Upper lobe of right lung (tissue), 1 donor: Measurements from ENCODE around the gene TSPAN7. TPM values are rescaled to one million over a fixed set of nuclear protein-coding genes. Genes with fewer than 3 reads are reported as not detected.

Source experiments
- ATAC-seq: fragments of 200-7000 bp; cut with Tn5 transposase; one replicate; pipeline ENCODE4 v1.9.1; 2020; ENCODE audit warnings: mild to moderate bottlenecking, moderate library complexity
- DNase-seq: peaks from one replicate; pipeline ENCODE4 v3.0.0-alpha.2; 2020
- H3K27ac ChIP-seq: fragments of 200-600 bp; one replicate; pipeline ENCODE4 v1.8.0; 2022
- H3K27me3 ChIP-seq: fragments of 200-600 bp; one replicate; pipeline ENCODE4 v1.8.0; 2022; ENCODE audit warnings: mild to moderate bottlenecking
- H3K36me3 ChIP-seq: fragments of 200-600 bp; one replicate; pipeline ENCODE4 v1.8.0; 2022
- H3K4me1 ChIP-seq: fragments of 200-600 bp; one replicate; pipeline ENCODE4 v1.8.0; 2022
- H3K4me3 ChIP-seq: fragments of 200-600 bp; one replicate; pipeline ENCODE4 v1.8.0; 2022; ENCODE audit warnings: mild to moderate bottlenecking
- H3K9me3 ChIP-seq: fragments of 200-600 bp; one replicate; pipeline ENCODE4 v1.8.0; 2022
- CTCF ChIP-seq: fragments of 200-600 bp; IDR thresholded peaks from one replicate; pipeline ENCODE4 v1.8.0; 2022; ENCODE audit warnings: antibody characterized with exemption
- intact Hi-C: fragments of 100-400 bp; cut with DNase I; formaldehyde crosslinking; loops from one replicate; pipeline ENCODE4 v1.11.0; 2022
- total RNA-seq: library from RNA; stranded (reverse); fragmentation: NEBNext Ultra II Directional; extraction: Animal tissue kit (Norgen Biotek cat#: 25700); gene quantifications from one replicate; pipeline ENCODE4 v1.2.1, GENCODE V29; 2021
- donor health status: DM: no; HTN: yes; CAD: no; lungs with severe emphysema.

Gene TSPAN7
- total RNA-seq, 1 donor from 2014 or later: 74.8 TPM

DNA sequence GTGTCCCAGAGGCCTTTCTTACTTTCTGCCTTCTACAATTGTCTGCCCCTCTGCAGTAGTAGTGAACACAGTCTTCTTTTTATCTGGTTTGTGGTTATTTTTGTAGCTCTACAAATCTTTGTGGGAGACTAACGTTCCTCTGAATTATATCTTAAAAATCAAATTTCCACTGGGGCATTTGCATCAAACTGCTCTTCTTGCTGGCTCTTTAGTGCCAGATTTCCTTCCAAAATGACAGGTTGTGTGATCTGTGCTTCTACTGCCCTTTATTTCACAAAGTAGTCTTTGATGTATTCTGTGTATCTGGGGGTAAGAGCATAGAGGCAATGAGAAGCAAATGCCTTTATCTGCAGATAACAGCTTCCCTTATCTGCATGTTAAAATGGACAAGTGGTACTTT, 34.5 kb downstream of the TSPAN7 start:
- H3K9me3 ChIP-seq: no peaks in the 10 kb centered on the region
- H3K4me3 ChIP-seq: no peak overlapping the region
- H3K36me3 ChIP-seq: no peaks in the 10 kb centered on the region
- no peaks in the 10 kb centered on the region for H3K4me1 ChIP-seq
- intact Hi-C loops: no loop called here
- TF ChIP-seq CTCF: no peak
- H3K27me3 ChIP-seq: no peaks in the 10 kb centered on the region
- DNase-seq: no peak
- ATAC-seq: no peak
- no peak overlapping the region for H3K27ac ChIP-seq

GRCh38 chrX:38596939-38597338, 35.6 kb downstream of the TSPAN7 start:
- ATAC-seq: no peak
- Histone ChIP-seq H3K36me3 (no peaks in the 10 kb centered on the region), H3K4me3 (no peak overlapping the region), H3K9me3 (no peaks in the 10 kb centered on the region), H3K4me1 (no peaks in the 10 kb centered on the region), H3K27ac (no peak overlapping the region), H3K27me3 (no peaks in the 10 kb centered on the region)
- no peak for DNase-seq
- intact Hi-C loops: no loop called here
- TF ChIP-seq CTCF: no peak

DNA sequence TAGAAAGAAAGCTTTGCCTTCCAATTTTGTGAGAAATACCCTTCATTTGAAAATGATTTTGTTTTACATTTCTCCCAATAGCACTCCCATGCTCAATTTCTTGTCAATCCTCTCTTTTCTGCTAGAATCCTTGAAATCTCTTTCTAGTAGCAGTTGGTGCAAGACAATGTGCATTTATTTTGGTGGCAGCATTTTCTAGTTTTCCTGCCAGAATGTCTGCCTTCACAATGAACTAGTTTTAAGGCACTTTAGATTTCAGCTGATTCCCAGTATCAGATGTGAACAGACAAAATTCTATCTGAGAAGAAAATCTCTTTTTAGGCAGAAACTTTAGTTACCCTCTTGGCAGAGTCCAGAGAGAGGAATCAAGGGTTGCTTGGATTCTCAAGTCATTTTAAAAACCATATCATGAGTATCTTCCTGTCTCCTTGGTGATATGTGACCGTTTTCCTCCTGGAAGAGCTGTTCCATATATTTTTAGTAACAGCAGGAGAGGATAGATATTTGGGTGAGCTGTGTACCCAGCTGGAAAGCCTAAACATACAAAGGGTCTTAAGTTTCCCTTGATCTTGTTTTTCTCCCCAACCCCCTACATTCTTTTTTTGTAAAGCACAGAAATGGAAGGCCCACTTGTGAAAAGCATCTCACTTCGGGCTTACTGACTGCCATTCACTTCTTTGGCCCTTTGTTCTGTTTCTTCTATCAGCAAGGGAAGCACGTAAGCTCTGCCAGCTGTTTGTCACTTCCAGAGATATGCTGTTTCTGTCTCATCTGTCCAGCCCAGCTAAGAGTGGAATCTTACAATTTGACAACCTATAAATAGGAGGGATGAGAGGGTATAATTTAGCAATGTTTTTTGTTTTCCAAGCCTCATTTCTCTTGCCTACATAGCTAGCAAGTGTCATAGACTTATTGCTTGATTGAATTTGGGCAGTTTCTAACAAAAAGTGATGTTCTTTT, 38.7 kb downstream of the TSPAN7 start:
- DNase-seq (no peak), ATAC-seq (no peak)
- intact Hi-C loops: no loop called here
- Histone ChIP-seq H3K36me3 (no peaks in the 10 kb centered on the region), H3K4me3 (no peak overlapping the region), H3K27me3 (no peaks in the 10 kb centered on the region), H3K27ac (no peak overlapping the region), H3K9me3 (no peaks in the 10 kb centered on the region), H3K4me1 (no peaks in the 10 kb centered on the region)
- TF ChIP-seq CTCF: no peak

DNA sequence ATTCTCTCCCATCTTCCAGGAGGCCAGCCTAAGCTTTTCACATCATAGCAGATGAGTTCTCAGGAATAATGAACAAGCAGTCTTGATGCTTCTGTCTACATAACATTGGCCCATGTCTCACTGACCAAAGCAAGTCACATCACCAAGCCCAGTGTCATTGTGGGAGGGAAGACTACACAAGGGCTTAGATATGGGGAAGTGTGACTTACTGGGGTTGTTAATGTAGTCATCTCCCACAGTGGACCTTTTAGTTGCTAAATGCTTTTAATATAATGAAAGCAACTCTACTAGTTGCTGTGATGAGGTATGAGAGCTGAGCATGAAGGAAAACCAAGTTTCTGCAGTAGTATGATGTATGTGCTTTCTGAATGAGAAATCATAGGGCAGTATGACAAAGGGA, 40.5 kb downstream of the TSPAN7 start:
- intact Hi-C loops: no loop called here
- H3K4me3 ChIP-seq: no peak overlapping the region
- no peaks in the 10 kb centered on the region for H3K4me1 ChIP-seq
- ATAC-seq: no peak
- no peak for DNase-seq
- no peaks in the 10 kb centered on the region for H3K27me3 ChIP-seq
- no peak overlapping the region for H3K27ac ChIP-seq
- TF ChIP-seq CTCF: no peak
- H3K36me3 ChIP-seq: no peaks in the 10 kb centered on the region
- no peaks in the 10 kb centered on the region for H3K9me3 ChIP-seq

DNA sequence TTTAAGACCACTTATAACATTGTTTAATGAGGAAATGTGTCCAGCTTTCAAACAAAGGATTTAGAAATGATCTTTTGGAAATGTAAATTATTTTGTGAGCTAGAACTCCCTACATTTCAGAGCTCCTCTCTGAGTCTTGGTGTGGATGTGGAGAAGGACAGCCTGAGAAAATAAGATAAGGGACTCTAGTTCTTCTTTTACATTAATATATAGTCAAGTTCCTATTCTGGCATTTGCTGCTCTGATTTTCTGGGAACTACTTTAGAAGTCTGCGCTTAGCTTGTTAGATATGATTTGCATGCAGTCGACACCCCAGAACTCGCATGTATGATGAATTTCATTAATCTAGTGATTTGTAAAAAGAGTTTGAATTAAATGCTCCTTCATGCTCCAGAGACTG, 45.5 kb downstream of the TSPAN7 start:
- Histone ChIP-seq H3K4me1 (no peaks in the 10 kb centered on the region), H3K27me3 (no peaks in the 10 kb centered on the region), H3K9me3 (no peaks in the 10 kb centered on the region), H3K27ac (no peak overlapping the region), H3K36me3 (no peaks in the 10 kb centered on the region), H3K4me3 (no peak overlapping the region)
- DNase-seq (no peak), ATAC-seq (no peak)
- intact Hi-C loops: no loop called here
- TF ChIP-seq CTCF: no peak
